Suppressor macrophage treated with lipopolysaccharide for 4 hours (primary cell): ENCODE results near the gene SORCS2.

Source experiments
- DNase-seq: peaks from one replicate; pipeline ENCODE4 v3.0.0-alpha.2; 2020

The SORCS2 gene

DNA sequence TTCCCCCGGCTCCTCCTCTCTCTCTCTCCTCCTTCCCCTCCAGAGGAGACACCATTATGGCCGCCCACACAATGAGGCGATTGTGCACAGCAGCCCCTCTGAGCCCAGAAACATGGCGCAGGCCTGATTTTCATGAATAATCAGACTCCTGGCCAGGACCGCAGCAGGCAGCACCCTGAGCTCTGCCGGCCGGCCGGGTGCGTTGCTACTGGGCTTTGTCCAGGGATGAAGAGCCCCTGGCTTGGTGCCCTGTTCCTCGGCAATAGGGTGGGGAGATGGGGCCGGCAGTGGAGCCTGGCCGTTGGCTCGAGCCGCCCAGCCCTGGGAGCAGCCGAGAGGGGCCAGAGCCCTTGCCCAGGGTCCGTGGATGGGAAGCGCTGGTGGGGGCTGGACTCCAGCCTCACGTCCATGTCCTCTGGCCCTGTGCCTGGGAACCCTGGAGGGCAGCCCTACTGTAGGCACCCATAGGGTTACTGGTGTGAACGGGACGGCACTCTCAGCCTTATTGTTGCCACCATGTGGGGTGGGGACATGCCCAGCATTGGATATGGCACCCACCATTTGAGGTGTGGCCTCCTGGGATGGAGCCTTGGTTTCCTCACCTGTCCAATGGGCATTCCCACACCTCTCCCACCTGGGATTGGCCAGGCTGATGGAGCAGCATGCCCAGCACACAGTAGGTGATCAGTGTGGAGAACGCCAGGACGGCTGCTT is 103.0 kb downstream of the SORCS2 start:
- DNase-seq, result no peak

- DNase-seq, result no peak
Observed at GRCh38 chr4:7295911-7296660, 103.7 kb downstream of the SORCS2 start.

GRCh38 chr4:7296661-7297335 is 104.5 kb downstream of the SORCS2 start:
- DNase-seq, result no peak

- no peak for DNase-seq
Observed at GRCh38 chr4:7297374-7297773, 105.0 kb downstream of the SORCS2 start.

- no peak for DNase-seq
Observed at GRCh38 chr4:7297881-7298280, 105.5 kb downstream of the SORCS2 start.

GRCh38 chr4:7298619-7299009 is 106.3 kb downstream of the SORCS2 start:
- DNase-seq, result no peak

DNA sequence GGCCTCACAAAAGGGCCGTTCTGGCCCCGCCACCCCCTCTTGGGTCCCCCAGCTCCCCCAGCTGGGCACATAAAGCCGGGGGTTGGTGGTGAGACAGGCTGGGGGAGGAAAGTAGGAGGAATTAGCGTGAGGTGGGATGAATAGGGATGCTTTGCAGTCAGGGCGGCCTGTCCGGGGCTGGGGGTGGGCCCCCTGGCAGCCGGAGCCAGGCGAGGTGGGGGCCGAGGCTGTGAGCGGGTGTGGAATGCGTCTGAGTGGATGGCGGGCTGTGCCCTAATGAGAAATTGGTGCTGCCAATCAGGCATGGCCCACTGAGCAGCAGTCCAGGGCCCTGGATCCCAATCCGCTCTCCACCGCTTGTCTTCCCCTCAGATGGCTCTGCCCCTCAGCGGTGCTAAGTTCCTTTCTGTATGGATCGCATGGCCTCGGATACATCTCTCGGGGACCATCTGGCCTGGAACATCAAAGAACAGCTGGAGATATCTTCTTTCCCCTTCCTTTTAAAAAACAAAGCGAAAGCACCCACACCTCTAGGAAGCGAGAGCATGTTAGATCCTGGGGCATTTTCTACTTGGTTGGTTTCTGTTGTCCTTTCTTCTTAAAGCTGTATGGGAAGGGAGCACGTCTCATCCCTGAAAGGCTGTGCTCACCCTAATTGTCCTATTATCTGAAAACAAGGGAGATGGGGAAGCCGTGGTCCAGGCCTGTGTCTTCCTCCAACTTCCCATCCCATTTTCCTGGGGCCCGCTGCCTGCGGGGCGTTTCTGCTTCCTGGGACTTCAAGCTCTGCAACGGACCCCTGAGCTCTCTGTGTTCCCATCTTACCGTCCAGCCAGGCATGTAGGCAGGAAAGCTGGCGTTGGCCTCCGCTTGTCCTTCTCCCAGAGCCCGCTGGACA is 106.9 kb downstream of the SORCS2 start:
- DNase-seq, result no peak

DNA sequence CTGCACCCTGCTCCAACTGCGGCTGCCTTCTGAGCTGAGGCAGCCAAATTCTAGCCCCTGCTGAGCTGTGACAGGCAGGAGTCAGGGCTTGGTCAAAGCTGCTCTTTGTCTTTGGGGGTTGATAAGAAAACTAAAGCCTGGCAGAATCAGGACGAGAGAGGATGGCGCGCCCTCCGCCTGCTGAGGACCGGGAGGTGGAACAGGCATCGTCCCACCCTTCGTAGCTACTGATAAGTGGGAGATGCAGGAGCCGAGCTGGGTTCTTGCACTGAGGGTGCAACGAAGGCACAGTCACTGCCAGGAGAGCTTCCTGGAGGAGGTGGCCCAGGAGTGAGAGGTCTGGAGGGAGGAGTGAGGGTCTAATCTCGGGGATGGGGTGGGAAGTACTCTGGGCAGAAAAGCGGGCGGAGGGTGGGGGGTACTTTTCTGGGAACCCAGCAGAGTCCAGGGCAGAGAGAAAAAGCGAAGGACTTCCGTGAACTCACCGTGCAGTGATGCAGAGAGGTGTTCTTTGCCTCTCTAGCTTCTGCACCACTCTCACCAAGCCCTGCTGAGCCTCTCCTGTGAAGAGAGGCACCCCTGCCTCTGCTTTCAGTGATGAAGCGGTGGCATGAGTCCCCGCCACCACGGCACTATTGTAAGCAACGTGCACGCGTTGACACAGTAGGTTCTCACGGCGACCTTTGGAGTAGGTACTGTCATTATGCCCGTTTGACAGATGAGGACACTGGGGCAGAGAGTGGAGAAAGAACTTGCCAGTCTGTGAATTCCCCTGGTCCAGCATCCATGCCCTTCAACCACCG is 107.8 kb downstream of the SORCS2 start:
- DNase-seq, result no peak

- DNase-seq, result no peak
Observed at GRCh38 chr4:7300711-7301095, 108.4 kb downstream of the SORCS2 start.

DNA sequence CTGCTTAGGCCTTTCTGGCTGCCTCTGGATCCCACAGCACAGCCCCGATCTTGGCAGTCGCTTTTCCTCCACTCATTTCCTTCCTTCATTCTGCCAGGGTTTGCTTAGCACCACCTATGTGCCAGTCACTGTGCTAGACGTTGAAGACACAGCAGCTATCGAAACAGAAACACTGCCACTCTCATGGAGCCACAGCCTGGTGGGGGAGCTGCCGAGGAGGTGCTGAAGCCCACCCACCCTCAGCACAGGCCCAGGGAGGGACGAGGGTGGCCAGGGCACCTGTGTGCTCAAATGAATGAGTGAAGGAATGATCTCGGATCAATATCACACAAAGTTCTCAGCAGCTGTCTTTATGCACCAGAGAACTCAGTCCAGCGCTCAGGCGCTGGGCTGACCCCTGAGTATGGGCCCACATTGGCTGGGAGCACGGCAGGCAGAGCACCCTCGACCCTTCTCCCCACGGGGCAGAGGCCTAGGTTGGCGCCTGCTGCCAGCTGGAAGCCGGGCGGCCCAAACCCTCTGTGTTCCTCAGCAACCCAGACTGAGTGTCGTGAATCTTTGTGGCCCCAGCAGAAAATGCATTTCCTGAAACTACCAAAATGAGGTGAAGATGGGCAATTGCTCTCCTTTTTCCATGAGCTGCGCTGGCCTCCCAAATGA is 108.9 kb downstream of the SORCS2 start:
- DNase-seq, result no peak

DNA sequence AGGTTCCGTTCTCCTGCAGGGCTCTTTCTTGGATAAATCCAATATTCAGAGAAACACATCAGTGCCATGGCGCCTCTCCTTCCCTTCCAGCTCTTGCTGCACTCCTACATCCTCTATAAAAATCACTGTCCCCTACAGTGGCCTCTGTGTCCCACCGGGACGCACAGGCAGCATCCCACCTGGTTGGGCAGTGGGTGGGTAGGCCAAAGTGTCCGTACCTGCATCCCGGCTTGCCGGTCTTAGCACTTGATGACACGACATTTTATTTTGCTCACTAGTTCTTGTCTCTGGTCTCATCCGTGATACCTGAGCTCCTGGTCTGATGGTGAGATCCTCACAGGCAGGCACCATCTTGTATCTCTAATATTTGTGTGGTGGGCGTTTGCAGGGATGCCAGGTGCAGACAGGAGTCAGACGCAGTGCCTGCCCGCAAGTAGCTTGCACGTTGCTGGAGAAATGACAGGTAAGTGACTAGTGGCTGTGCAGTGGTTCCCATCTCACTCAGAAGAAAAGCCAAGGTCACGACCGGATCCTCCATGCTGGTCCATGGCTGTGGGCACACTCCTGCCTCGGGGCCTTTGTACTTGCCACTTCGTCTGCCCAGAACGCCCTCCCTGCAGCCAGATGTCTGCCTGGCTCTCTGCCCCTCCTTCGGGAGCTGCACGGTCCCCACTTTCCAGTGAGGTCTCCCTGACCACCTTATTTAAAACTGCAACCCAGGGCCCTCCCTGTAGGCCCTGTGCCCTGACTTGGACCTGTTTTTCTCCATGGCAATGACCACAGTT is 109.7 kb downstream of the SORCS2 start:
- no peak for DNase-seq

DNA sequence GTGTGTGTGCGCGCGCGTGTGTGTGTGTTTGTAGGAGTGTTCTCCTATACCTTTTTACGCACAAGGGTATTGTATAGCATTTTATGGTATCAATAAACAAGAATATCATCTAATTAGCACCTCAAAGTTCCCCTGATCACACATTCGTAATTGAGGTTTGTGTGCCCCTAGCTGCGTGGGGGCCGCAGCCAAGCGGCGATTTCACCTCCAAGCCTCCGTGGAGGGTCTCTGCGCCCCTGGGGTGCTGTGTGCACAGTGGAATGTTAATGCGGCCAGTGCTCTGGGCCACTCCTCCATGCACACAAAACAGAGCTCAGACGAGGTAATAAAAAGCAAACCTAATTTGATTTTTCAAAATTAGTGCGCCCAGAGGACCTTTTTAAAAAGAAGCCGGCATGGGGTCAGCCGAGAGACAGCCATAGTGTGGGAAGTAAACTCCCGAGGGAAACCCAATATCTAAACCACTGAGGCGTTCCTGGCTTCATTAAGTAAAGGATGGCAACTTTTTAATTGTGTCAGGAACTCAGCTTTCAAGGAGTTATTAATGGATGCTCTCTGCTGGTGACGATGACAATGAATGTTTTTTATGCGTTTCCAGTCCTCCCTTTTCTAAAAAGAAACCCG is 110.6 kb downstream of the SORCS2 start:
- DNase-seq, result no peak

- no peak for DNase-seq
Observed at GRCh38 chr4:7303561-7303960, 111.2 kb downstream of the SORCS2 start.

DNA sequence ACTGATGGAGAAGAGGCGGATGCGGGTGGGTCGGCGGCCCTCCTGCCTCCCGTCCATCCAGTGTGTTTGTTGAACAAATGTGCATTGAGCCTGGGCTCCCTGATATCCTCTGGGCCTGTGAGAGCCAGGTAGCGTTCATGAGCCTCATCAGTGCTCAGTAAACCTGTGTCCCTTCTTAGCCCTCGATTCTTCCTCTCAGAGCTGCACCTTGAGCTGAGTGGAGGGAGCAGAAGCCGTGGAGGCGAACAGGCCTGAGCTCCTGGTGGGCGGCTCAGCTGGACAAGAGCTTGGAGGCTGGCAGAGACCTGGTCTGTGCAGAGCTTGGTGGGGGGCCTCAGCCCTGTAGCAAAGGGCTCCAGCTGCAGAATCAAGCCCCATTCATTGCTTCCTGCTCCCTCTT is 112.1 kb downstream of the SORCS2 start:
- no peak for DNase-seq

DNA sequence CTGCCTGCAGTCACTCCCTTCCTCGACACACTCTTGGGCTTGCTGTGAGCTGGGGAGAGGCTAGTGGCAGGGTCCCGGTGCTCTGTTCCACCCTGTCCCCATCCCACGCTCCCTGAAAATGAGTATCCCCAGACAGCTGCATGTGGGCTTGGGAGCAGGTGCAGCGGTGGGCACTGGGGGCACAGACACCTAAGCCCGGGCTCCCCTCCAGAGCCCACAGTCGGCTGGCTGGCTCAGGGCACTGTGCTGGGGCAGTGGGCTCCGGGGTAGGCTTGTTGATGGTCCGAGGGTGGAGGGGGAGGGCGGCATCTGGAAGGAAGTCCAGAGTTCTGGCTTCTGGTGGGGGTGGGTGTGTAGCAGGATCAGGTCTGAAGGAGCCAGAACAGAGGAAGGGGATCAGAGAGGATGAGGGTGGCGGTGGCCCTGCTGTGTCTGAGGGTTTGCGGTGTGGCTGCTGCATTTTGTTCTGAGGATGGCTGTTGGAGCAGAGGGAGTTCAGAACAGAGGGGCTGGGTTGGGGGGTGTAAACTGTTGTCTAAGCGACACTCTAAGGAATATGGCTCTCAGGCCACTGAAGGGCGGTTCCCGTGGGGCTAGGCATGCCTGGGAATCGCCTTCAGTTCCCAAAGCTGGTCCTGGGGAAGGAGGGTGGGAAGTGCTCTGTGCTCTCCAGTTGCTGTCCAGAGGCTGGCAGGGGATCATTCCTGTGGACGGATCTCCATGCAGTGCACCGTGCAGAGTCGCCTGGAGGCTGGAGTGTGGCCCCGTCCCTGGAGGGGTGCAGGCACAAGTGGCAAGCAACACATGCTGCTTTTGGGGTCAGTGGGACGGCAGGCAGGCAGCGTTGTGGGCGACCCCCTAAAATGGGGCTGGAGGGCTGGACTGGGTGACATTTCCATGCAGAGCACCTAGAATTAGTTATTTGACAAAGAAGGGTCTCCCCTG is 114.0 kb downstream of the SORCS2 start:
- DNase-seq, result no peak

- no peak for DNase-seq
Observed at GRCh38 chr4:7306986-7307385, 114.6 kb downstream of the SORCS2 start.

DNA sequence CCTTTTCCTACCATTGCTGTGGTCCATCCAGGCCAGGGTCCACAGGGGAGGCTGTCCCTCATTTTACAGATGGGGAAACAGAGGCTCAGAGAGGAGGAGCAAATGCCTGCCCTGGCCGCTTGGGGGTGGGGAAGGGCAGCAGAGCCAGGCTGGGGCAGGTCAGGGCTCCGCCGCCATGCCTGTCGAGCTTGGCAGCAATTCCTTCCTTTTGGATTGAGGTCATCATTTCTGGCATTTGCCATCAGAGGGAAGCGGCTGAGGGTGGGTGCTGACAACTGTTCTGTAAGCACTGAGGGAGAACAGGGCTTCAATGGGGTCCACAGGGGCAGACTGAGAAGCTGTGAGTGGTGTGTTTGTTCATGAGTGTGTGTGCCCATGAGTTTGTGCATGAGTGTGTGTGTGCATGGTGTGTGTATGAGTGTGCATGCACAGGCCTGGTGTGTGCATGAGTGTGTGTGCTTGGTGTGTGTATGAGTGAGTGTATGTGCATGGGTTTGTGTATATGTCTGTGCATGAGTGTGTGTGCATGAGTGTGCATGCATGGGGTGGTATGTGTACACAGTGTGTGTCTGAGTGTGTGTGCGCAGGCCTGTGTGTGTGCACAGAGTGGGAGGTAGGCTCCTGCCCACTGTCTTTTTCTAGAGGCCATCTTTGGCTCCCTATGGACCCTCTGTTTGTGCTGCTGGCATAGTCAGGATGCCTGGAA is 115.2 kb downstream of the SORCS2 start:
- DNase-seq, result no peak

GRCh38 chr4:7309181-7309580 is 116.8 kb downstream of the SORCS2 start:
- DNase-seq, result no peak
